ENCODE measurements around the gene FAM193A. TPM values are rescaled to one million over a fixed set of nuclear protein-coding genes. Genes with fewer than 3 reads are reported as not detected.
"Not testable (repeated sequence)": the region's sequence is repeated elsewhere in the genome, so short reads cannot be mapped to it uniquely, and the experiment has no call there.

The FAM193A gene
- total and polyA plus RNA-seq, 2 donors (not counting 1 experiment from before 2014, with no cell fraction given): 16.0 to 62.7 TPM

DNA sequence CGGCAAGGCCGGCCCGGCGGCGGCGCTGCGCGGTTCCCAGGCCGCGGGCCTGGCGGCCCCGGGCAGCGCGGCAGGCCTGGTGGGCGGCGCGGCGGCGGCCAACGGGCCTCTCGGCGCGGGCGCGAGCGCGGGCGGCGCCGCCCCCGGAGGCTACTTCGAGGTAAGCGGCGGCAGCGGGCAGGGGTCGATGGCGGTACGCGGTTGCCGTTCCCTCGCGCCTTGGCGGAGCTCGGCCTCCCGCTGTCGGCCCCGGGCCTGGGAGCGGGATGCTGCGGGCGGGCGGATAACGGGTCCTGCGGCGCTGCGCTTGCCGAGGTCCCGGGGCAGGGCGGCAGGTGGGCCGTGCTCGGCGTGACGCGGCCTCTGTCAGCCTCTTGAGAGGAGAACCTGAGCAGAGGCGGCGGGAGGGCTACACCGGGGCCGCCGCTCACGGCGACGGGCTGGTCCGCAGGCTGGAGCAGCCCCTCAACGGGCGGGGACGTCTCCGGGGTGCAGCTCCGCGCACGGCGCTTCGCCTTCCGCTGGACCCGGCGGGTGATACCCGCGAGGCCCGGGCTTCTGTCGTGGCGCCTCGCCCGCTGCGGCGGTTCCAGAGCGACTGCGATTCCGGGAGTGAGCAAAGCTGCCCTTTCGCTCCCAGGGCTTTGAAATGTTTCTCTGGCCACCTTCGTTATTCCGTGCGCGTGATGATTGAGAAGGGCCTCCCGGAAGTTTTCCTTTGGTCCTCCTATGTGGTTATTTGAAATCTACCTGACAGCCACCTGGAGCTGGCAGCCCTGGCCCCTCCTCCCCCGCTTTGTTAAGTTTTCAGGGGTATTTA, 774 bp downstream of the FAM193A start:
- Mint-ChIP-seq H3K27ac (peak overlapping the region; percentile 82), H3K9me3 (ENCODE audit: insufficient read depth) (no peaks in the 10 kb centered on the region), H3K4me3 (peak overlapping the region; percentile 90), H3K27me3 (no peaks in the 10 kb centered on the region), H3K4me1 (peaks cover 17% of the 10 kb centered on the region)
- H3K27ac ChIP-seq (ENCODE audit: low read length in 2 of 2): peak overlapping the region; percentile 11 to 82
- no peaks in the 10 kb centered on the region for H3K27me3 ChIP-seq (replicated peaks in 1 of 4; ENCODE audit: control extremely low read depth in 1 of 4, control insufficient read depth in 3 of 4, insufficient read depth in 4 of 4, low read length in 3 of 4)
- H3K9ac ChIP-seq (ENCODE audit: low read length): peak overlapping the region; percentile 83
- TF ChIP-seq, protein P1, sequence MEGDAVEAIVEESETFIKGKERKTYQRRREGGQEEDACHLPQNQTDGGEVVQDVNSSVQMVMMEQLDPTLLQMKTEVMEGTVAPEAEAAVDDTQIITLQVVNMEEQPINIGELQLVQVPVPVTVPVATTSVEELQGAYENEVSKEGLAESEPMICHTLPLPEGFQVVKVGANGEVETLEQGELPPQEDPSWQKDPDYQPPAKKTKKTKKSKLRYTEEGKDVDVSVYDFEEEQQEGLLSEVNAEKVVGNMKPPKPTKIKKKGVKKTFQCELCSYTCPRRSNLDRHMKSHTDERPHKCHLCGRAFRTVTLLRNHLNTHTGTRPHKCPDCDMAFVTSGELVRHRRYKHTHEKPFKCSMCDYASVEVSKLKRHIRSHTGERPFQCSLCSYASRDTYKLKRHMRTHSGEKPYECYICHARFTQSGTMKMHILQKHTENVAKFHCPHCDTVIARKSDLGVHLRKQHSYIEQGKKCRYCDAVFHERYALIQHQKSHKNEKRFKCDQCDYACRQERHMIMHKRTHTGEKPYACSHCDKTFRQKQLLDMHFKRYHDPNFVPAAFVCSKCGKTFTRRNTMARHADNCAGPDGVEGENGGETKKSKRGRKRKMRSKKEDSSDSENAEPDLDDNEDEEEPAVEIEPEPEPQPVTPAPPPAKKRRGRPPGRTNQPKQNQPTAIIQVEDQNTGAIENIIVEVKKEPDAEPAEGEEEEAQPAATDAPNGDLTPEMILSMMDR (IDR thresholded peaks at IDR 0.05): no peak
- no peak for TF ChIP-seq EZH2 (IDR thresholded peaks at IDR 0.05; ENCODE audit: borderline replicate concordance, insufficient read depth, low read depth, low read length, poor library complexity, severe bottlenecking)
- WGBS (ENCODE audit: insufficient coverage): under 1% methylated on average over 99 of the region's 103 CpGs
- intact Hi-C loops (cut with micrococcal nuclease): loop anchor here (2.0 to 5.0 kb wide), 5 partner anchors 160 to 815 kb away; partner anchors contain the start of genes NELFA, NSD2, TACC3 and TMEM129
- ChIA-PET CTCF (interaction anchor here (1.1 to 3.4 kb wide), 5 partner anchors 52 to 317 kb away, joined by 3 to 16 read pairs (median 9); partner anchors contain the start of gene RNF4), POLR2A (interaction anchor here (1.4 kb wide), 1 partner anchor 69 kb away, joined by 10 read pairs; the partner anchor contains the start of gene RNF4)
- ATAC-seq (ENCODE audit: low read depth) (peak; percentile 7), DNase-seq (peak; percentile 82)
- H4K20me1 ChIP-seq (ENCODE audit: control insufficient read depth, insufficient read depth, low read length, poor library complexity, severe bottlenecking): peaks cover 38% of the 10 kb centered on the region
- H3K4me3 ChIP-seq (ENCODE audit: control extremely low read depth in 1 of 5, extremely low read depth in 1 of 5, insufficient read depth in 1 of 5, low read depth in 2 of 5, low read length in 4 of 5): peak overlapping the region; percentile 38 to 73 (median 64)
- peak overlapping the region; percentile 73 for H2AFZ ChIP-seq (ENCODE audit: insufficient read depth, low read depth, low read length, poor library complexity, severe bottlenecking)
- peaks cover 49% of the 10 kb centered on the region for H3K79me2 ChIP-seq (ENCODE audit: control insufficient read depth, insufficient read depth, low read length)
- peaks cover 0 to 3% of the 10 kb centered on the region in 2 experiments for H3K36me3 ChIP-seq (replicated peaks in 1 of 2; ENCODE audit: control extremely low read depth in 1 of 2, control insufficient read depth in 1 of 2, extremely low read depth in 1 of 2, insufficient read depth in 2 of 2, low read length in 1 of 2)
- H3K4me2 ChIP-seq (replicated peaks; ENCODE audit: low read depth, low read length, poor library complexity, severe bottlenecking): peak overlapping the region; percentile 95
- H3K4me1 ChIP-seq (ENCODE audit: control insufficient read depth in 2 of 2, insufficient read depth in 2 of 2, low read length in 2 of 2): peaks cover 17 to 24% of the 10 kb centered on the region in 2 donors
- no peaks in the 10 kb centered on the region for H3K9me3 ChIP-seq (ENCODE audit: control extremely low read depth in 1 of 3, control insufficient read depth in 2 of 3, insufficient read depth in 1 of 3, low read length in 2 of 3)

DNA sequence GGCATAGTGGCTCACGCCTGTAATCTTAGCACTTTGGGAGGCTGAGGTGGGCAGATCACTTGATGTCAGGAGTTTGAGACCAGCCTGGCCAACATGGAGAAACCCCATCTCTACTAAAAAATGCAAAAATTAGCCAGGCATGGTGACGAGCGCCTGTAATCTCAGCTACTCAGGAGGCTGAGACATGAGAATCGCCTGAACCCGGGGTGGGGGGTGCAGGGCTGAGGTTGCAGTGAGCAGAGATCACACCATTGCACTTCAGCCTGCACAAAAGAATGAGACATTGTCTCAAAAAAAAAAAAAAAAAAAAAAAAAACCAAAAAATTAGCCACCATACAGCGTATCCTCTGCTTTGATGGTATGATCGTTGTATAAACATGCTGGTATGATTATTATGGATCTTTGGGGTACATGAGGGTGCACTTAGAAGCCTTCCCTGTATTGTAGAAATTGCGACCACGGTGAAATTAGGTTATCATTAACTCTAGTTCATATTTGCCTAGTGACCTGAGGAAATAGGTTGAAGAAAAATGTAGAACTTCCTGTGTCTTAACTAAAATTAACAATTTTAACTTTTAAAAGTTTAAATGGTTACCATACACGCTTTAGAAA, 7.2 kb downstream of the FAM193A start:
- H4K20me1 ChIP-seq (ENCODE audit: control insufficient read depth, insufficient read depth, low read length, poor library complexity, severe bottlenecking): peaks cover 73% of the 10 kb centered on the region
- H3K27me3 ChIP-seq (replicated peaks in 1 of 4; ENCODE audit: control extremely low read depth in 1 of 4, control insufficient read depth in 3 of 4, insufficient read depth in 4 of 4, low read length in 3 of 4); H3K4me2 ChIP-seq (replicated peaks; ENCODE audit: low read depth, low read length, poor library complexity, severe bottlenecking); CTCF ChIA-PET; H3K27ac Mint-ChIP-seq; H3K27ac ChIP-seq (ENCODE audit: low read length in 2 of 2); H3K9me3 ChIP-seq (ENCODE audit: control extremely low read depth in 1 of 3, control insufficient read depth in 2 of 3, insufficient read depth in 1 of 3, low read length in 2 of 3); ATAC-seq (ENCODE audit: low read depth); H3K36me3 ChIP-seq (replicated peaks in 1 of 2; ENCODE audit: control extremely low read depth in 1 of 2, control insufficient read depth in 1 of 2, extremely low read depth in 1 of 2, insufficient read depth in 2 of 2, low read length in 1 of 2); H3K4me3 Mint-ChIP-seq; H3K9me3 Mint-ChIP-seq (ENCODE audit: insufficient read depth); intact Hi-C loops (cut with micrococcal nuclease); H2AFZ ChIP-seq (ENCODE audit: insufficient read depth, low read depth, low read length, poor library complexity, severe bottlenecking); H3K4me1 ChIP-seq (ENCODE audit: control insufficient read depth in 2 of 2, insufficient read depth in 2 of 2, low read length in 2 of 2); DNase-seq; H3K4me3 ChIP-seq (ENCODE audit: control extremely low read depth in 1 of 5, extremely low read depth in 1 of 5, insufficient read depth in 1 of 5, low read depth in 2 of 5, low read length in 4 of 5); H3K27me3 Mint-ChIP-seq; H3K9ac ChIP-seq (ENCODE audit: low read length): not testable (repeated sequence)
- H3K4me1 Mint-ChIP-seq: peaks cover 32% of the 10 kb centered on the region
- peaks cover 100% of the 10 kb centered on the region for H3K79me2 ChIP-seq (ENCODE audit: control insufficient read depth, insufficient read depth, low read length)
- 96% methylated on average over 4 of the region's 10 CpGs for WGBS (ENCODE audit: insufficient coverage)
- POLR2A ChIA-PET: interaction anchor here (0.5 kb wide), 1 partner anchor 213 kb away, joined by 4 read pairs; no protein-coding TSS in a partner anchor

Data from B cell (primary cell).